Measurements from ENCODE around the gene ZDHHC23. TPM values are rescaled to one million over a fixed set of nuclear protein-coding genes. Genes with fewer than 3 reads are reported as not detected.

Gene ZDHHC23
- total RNA-seq, 1 donor from 2014 or later: 9.7 TPM

- H3K27ac ChIP-seq: no peak overlapping the region
- H3K4me3 ChIP-seq: no peak overlapping the region
- no peaks in the 10 kb centered on the region for H3K4me1 ChIP-seq
Observed at GRCh38 chr3:114005481-114005880, 57.7 kb downstream of the ZDHHC23 start.

GRCh38 chr3:114011059-114011797 lies 63.4 kb downstream of the ZDHHC23 start:
- intact Hi-C loops (cut with DNase I): no loop called here
- H3K36me3 ChIP-seq: peaks cover 6% of the 10 kb centered on the region
- ATAC-seq: no peak

More at GRCh38 chr3:114005481-114005880, 57.7 kb downstream of the ZDHHC23 start:
- intact Hi-C loops (cut with DNase I): no loop called here
- no peak for ATAC-seq
- Histone ChIP-seq H3K9me3 (no peaks in the 10 kb centered on the region), H3K36me3 (peaks cover 39% of the 10 kb centered on the region), H3K27me3 (ENCODE audit: low read depth) (no peaks in the 10 kb centered on the region)
- TF ChIP-seq CTCF (IDR thresholded peaks at IDR 0.05): no peak
- DNase-seq: no peak

More at GRCh38 chr3:114011059-114011797, 63.4 kb downstream of the ZDHHC23 start:
- Histone ChIP-seq H3K27me3 (ENCODE audit: low read depth) (no peaks in the 10 kb centered on the region), H3K27ac (no peak overlapping the region), H3K4me3 (no peak overlapping the region), H3K9me3 (no peaks in the 10 kb centered on the region), H3K4me1 (no peaks in the 10 kb centered on the region)
- TF ChIP-seq CTCF (IDR thresholded peaks at IDR 0.05): no peak
- DNase-seq: no peak

Other genes starting within 250 kb of the ZDHHC23 start
- 83.3 TPM for gene NAA50, start 201.8 kb upstream of the ZDHHC23 start, total RNA-seq
- gene ATP6V1A, start 201.0 kb upstream of the ZDHHC23 start, total RNA-seq: 104 TPM
- gene GRAMD1C, start 109.2 kb upstream of the ZDHHC23 start, total RNA-seq: 9.2 TPM
- 6.4 TPM for gene CCDC191, start 108.5 kb downstream of the ZDHHC23 start, total RNA-seq
- 22.2 TPM for gene QTRT2, start 108.7 kb downstream of the ZDHHC23 start, total RNA-seq
- gene DRD3, start 231.0 kb downstream of the ZDHHC23 start, total RNA-seq: not detected

Measured in lower lobe of right lung (tissue), 2 donors.